GM21825 (cell line): ENCODE data around the gene MPV17.
"Not testable (repeated sequence)": the region's sequence is repeated elsewhere in the genome, so short reads cannot be mapped to it uniquely, and the experiment has no call there.

Experiments used
- ATAC-seq: cut with Tn5 transposase; IDR thresholded peaks from one replicate; pipeline ENCODE4 v1.9.1; 2021; ENCODE audit warnings: mild to moderate bottlenecking, moderate library complexity; ENCODE audit not compliant: unreplicated experiment

Gene MPV17

DNA sequence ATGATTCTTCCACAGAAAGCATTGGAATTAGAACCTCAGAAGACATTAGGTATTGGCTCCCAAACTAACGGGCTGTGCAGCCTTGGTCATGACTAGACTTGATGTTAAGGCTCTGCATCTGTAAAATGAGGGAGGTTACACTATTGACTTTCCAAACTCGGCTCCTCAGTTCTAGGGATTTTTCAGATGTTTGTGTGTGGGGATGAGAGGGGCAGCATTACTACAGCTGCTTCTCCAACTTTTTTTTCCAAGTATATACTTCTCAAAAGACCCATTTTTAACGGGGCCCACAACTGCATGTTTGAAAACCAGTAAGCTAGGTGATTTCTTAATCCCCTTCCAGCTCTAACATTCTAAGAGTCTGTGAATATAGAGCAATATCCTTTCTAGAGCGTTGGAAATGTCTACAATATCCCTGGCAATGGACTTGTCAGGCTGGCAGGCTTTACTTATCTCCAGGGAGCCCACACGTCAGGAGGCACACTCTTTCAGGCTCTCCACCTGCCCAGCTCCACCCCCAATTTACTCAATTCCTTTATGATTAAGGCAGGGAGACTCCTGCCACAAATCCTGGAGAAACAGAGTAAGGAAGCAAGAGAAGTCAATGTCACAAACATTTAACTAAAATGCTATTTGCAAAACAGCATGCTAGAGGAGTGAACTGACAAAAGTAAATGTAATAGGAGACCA is 844 bp upstream of the MPV17 start:
- no peak for ATAC-seq

DNA sequence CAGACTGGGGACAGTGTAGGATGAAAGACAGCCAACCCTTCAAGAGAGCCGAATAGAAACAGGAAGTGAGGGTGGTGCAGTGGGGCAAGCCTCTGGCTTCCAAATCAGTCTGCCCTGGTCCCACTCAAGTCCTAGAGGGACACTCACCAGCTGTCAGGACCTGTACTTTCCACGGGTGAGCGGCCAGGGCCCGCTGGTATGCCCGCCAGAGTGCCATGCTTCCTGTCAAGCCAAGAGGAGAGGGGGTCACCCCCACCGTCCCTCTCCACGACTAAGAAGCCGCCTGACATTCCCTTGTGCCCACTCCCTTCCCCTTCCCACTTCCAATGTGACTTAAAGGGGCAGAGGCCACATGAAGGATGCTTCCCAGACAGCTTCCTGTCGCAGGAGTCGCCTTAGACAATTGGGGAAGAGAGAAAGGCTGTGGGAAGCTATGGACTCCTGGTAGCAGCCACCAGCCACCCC is 564 bp downstream of the MPV17 start:
- ATAC-seq: no peak

DNA sequence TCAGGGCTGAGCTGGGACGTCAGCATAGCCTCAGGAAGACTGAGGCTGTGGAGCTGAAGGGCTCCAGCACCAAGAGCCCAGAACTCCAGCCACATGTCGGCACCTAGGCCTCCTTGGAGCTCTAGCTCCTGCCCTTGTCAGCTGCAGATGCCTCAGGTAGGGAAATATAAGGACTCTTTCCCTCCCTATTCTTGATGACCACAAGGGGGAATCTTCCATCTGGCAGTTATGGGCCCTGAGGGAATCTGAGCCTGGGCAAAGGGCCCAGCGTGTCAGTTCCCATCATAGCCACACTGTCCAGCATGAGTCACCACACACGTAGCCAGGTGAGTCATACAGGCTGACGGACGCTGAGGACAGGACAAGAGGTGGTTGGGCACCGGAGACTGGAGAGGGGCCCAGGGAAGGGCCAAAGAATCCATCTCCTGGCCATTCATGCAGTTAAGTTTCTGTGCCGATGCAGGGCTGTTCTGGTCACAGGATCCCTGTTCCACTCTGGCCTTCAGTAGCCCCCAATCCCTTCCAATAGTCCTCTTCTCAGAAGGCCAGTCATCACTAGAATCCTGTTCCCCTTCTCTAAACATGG is 1.8 kb downstream of the MPV17 start:
- no peak for ATAC-seq

DNA sequence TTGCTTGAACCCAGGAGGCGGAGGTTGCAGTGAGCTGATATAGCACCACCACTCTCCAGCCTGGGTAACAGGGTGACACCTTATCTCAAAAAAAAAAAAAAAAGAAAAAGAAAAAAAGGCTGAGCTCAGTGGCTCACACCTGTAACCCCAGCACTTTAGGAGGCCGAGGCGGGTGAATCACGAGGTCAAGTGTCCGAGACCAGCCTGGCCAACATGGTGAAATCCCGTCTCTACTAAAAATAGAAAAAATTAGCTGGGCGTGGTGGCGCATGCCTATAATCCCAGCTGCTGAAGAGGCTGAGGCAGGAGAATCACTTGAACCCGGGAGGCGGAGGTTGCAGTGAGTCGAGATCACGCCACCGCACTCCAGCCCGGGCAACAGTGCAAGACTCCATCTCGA is 3.1 kb downstream of the MPV17 start:
- not testable (repeated sequence) for ATAC-seq

DNA sequence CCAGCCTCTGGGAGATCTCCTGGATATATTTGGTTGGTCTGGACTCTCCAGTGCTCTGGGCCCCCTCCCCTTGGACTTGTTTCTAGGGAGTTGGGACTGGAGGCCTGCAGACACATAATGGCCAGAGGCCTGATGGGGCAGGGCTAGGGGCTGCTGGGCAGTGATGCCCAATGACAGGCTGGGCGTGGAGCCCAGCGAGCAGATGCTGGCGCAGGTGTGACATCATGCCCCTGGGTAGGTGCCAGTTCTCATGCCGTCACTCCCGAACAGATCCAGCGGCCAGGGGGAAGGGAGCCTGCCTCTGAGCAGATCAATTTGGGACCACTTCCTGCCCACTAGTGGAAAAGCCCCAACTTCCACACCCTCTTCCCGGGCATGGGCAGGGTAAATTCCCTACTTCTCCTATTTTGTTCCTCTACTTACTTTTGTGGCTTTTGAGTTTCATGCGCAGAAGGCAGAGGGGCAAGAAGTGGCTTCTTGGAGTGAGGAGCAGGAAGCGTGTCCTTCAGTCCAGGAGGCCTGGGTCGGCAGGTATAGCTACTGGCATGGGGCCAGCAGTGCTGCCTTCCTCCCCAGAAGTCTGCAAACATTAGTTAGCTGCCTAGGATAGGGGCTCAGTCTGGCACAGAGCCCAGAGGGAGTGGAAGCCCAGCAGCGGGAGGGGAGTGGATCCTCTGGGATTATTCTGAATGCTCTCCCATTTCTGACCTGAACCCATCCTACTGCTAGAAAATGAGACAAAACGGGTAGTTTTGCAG is 6.1 kb downstream of the MPV17 start:
- ATAC-seq: no peak

DNA sequence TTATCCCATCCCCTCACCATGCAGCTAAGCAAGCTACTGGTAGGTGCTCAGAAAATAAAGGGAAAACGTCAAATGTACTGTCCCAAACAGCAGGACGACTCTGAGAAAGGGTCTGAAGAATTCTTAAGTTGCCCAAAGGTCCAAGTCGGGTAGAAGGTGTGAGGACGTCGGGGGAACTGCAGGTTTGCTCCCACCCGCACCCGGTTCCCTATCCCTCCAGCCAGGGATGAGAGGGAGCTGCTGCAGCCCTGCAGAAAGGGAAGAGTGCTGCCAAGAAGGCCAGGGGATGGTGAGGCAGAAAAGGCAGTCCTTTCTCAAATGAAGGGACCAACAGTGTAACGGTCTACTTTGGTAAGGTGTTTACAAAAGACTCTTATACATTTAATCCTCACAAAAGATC is 7.8 kb downstream of the MPV17 start:
- ATAC-seq: no peak

DNA sequence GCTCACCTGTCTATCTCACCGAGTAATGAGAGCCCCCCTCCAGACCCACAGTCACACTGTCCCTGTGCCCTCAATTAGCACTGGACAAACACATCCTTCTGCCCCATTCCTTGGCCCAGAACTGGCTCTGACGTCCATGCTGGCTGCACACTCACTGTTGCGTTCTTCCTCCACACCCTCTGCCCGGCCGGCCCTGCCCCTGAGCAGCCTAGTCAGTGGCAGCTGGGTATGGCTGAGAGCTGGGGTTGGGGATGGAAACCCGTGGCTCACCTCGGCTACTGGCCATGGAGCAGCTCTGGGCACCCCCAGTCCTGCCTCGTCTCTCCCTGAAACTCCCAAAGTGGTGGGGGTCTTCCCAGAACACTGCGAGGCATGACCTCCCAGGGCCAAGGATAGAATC is 8.2 kb downstream of the MPV17 start:
- ATAC-seq: no peak

DNA sequence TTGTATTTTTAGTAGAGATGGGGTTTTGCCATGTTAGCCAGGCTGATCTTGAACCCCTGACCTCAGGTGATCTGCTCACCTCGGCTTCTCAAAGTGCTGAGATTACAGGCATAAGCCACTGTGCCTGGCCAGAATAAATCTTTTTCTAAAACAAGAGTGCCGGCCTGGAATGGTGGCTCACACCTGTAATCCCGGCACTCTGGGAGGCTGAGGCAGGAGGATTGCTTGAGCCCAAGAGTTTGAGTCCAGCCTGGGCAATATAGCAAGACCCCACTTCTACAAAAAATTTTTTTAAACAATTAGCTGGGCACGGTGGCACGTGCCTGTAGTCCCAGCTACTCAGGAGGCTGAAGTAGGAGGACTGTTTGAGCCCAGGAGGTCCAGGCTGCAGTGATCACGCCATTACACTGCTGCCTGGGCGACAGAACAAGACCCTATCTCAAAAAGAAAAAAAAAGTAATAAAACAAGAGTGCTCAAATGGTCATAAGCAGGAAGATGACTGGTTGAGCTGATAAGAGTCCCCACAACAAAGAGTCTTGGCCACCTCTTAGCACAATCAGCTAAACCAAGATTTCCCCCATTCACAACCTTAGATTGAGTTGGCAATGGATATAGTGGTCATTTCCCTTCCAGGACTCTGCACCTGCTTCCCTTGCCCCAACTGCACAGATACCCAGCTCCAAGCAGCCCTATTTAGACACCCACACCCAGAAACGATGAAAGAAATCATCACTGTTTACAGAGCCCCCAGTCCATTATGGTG is 8.8 kb downstream of the MPV17 start:
- ATAC-seq: no peak

DNA sequence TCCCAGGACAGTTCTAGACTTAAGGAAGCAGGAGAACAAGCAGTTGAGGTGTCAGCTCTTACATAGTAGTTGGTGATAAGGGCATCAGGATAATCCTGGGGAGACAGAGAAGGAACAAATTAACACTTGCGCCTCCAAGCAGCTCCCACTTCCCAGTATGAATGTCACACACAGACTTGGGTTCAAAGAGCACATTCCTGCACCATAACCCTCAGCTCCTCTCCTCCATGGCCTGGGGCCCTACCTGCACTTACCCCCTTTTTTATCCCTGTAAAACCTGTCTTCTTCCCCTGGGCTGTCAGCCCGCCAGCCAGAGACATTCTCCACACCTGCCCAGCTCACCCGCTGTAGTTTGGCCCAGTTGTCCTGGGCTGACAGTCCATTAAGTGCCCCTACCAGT is 10.7 kb downstream of the MPV17 start:
- ATAC-seq: no peak

DNA sequence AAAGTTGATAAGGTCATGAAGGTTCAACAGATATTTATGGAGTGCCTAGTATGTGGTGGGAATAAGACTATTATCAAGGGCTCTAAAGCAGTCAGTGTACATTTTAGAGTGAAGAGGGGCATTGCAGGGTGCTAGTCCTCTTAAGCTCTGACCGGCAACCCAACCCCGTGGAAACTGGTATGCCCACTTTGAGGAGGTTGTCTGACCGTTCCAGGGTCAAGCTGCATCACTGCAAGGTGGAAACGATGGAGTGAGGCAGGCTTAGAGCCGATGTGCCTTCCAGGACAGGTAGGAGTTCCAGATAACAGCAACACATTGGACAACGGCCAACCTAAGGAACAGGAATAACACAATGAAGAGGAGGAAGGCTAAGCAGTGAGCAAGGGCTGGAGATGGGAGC is 13.2 kb downstream of the MPV17 start:
- ATAC-seq: no peak

DNA sequence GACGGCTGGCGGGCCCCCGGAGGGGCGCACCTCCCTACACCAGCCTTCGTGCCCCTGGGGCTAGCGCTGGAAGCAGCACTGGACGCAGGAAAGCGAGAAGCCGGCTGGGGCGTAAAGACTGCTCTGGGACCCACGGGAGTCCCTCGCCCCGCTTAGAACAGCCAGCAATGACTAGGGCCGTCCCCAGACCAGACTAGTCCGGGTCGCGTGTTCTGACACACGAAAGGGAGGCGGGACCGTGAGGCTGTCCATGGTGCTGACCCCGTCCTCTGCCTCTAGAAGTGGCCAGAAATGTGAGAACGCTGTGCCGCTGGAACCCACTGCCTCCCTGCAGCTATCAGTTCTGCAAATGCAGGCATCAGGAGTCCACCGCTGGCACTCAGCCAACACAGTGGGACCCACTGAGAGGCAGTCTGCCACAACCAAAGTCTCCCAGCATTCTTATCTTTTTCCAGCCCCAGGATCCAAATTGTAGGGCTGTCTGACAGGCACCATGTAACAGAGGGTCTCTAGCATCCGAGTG is 14.5 kb downstream of the MPV17 start, which contains the start of gene UCN:
TSS of gene UCN (minus strand) at position 87 of the 523 bp plus-strand sequence. CDS start 550 bp downstream, outside the sequence.
- no peak for ATAC-seq

DNA sequence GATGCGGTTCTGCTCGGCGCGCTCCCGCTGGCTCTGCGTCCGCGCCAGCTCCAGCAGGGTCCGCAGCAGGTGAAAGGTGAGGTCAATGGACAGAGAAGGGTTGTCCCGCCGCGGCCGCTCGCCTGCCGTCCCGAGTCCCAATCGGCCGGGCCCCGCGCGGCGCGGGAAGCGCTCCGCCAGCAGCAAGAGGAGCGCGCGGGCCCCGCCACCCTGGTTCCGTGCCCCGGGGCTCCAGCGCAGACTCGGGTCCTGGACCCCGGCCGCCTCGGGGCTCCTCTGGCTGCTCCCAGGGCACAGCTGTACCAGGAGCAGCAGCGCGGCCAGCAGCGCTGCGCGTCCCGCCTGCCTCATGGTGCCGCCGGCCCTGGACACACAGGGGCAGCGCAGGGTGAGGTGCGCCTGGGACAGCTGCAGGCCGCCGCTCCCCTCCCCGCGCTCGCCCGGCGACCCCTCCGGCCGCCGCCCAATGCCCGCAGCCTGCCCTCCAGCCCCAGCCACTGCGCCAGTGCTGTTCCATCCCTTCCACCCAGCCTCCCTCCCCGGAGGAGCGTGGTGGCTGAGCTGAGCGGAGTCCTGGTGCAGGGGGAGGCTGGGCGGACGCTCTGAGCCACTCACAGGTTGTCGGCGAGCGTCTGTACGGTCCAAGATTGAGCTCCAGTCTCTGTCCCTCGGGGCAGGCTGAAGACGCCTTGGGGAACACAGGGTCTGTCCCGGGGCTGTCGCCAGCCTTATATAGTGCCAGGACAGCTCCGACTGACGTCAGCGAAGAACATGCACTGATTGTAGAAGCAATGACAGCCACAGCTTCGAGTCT is 15.1 kb downstream of the MPV17 start:
- no peak for ATAC-seq

DNA sequence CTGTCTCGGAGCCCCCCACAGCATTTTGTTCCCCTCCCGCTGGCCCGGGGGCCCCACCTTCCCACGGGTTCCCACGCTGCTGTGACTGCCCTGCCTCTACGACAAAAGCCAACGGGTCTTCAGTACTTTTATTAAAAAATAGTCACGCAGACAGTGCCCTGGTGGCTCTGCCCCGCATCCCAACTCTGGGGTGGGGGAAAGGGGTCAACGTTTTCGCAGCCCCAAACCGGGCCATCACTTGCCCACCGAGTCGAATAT is 15.7 kb downstream of the MPV17 start:
- no peak for ATAC-seq

DNA sequence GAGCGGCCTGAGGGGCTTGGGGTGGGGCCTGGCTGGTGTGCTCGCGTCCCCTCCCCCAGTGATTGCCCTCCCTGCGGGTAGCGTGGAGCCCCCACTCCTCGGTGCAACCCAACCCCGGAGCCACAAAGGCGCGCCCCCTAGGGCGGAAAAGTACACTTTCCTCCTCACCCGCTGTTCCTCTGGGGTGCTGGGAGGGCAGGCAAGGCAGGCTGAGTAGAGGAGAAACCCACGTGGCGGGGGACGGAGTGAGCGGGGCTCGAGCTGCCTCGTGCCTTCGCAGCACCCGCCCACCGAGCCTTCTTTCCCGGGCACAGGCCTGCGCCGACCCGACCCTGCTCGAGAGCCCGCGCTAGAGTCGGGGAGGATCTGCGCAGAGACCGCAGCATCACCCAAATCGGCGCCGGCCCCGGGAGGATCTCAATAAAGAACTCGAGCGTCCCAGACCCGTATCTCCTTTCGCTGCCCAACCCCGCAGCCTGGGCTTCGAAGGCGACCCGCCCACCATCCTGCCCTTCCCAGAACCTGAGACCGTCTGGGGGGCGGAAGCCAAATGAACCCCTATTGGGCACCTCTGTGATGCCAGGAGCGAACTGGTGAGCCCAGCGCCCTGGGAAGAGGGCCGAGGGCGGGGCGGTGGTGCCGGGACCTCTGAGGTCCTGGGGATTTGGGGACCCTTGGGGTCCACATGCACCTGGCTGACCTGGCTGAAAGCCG is 16.2 kb downstream of the MPV17 start:
- ATAC-seq: no peak

DNA sequence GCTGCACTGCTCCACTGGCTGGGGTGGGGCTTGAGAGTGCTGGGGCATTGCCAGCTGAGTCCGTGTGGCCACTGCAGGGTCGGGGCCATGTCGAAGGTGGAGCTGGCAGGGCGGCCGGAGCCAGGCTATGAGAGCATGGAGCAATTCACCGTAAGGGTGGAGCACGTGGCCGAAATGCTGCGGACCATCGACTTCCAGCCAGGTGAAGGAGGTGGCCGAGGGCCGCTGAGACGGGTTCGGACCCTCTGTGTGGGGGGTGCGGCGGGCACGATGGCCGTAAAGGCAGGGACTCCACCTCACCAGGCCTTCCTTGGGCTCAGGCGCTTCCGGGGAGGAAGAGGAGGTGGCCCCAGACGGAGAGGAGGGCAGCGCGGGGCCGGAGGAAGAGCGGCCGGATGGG is 16.8 kb downstream of the MPV17 start:
- no peak for ATAC-seq

DNA sequence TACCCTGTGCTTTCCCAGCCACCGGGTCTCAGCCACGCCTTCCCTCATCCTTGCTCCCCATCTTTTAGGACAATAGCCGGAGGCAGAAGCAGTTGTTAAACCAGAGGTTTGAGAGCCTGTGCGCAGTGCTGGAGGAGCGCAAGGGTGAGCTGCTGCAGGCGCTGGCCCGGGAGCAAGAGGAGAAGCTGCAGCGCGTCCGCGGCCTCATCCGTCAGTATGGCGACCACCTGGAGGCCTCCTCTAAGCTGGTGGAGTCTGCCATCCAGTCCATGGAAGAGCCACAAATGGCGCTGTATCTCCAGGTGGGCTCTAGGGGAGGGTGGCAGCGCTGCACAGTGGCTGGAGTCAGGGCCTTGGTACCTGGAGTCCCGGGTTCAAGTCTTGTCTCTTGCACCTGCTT is 17.4 kb downstream of the MPV17 start:
- no peak for ATAC-seq

DNA sequence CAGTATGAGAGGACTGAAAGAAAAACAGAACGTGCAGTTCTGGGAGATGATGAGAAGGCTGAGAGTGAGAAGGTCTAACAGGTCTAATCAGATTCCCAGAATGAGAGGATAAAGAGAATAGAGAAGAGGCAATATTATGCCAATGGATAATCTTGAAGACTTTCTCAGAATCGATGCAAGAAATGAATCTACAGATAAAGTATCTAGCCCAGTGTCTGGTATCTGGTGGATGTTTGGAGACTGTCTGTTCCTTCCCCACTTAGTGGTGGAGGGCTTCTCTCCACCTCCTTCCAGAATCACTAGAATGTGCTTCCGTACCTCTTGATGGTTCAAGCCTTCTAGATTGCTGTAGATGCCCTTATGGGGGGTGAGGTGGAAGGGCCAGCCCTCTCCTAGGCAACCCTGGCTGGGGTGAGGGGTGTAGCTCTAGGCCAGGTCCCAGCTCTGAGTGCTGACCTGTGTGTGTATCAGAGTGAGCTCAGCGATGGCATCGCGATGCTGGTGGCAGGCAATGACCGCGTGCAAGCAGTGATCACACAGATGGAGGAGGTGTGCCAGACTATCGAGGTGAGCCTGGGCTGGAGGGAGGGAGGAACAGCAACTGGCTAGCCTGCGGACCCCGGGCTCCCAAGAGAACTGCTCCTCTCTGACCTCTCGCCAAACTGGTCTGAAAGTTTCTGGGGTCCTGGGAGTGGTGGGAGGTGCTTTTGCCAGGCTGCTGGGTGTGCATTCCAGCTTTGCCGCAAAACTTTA is 18.2 kb downstream of the MPV17 start:
- no peak for ATAC-seq

DNA sequence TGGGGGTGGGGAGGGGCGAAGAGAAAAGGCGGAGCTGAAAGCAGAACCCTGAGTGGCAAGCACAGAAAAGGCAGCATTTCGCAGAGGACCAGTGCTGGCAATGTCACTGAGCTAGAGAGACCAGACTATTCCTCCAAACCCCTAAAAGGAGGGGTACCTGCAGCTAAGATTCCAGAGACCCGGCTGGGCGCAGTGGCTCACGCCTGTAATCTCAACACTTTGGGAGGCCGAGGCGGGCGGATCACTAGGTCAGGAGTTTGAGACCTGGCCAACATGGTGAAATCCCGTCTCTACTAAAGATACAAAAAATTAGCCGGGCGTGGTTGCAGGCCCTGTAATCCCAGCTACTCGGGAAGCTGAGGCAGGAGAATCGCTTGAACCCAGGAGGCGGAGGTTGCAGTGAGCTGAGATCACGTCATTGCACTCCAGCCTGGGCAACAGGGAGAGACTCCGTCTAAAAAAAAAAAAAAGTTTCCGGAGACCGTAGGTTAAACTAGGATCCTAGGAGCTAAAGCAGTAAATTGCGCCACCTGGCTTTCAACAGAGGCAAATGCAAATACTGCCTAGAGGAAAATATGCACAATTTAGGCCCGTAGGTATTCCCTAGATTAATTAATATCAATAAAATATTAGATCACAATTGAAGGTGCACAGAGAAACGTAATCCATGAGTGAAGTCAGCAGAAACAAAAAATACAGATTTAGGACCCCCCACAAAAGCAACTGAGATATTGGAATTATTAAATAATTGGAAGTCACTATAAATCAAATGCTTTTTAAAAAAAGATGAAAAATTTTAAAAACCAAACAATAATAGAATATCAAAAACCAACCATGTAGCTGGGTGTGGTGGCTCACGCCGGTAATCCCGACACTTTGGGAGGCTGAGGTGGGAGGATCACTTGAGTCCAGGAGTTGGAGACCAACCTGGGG is 19.5 kb downstream of the MPV17 start:
- no peak for ATAC-seq
